Naive thymus-derived CD8-positive, alpha-beta T cell (primary cell): ENCODE results near the gene NFIB. TPM values are rescaled to one million over a fixed set of nuclear protein-coding genes. Genes with fewer than 3 reads are reported as not detected.

Source experiments
- ATAC-seq, 2 donors: fragments of 150-1000 bp; cut with Tn5 transposase in 1 of 2; sonication (Bioruptor Pico), chemical (Tn5 transposase) in 1 of 2; 1 replicate in 1 of 2; 2 replicates in 1 of 2; pipeline ENCODE4 v1.10.0; 2021; ENCODE audit warnings: mild to moderate bottlenecking in 2 of 2, moderate library complexity in 2 of 2
- POLR2A ChIA-PET: fragments of 350-600 bp; sonication (Branson Sonifier 250); formaldehyde crosslinking; loops from one replicate; lab custom pipeline; 2021; ENCODE audit warnings: antibody characterized with exemption; lab: Charles Lee
- DNase-seq, 10 donors: peaks; one replicate each; pipeline versions ENCODE4 v3.0.0 to v3.0.0-alpha.2; 2020 to 2022
- H3K27ac Mint-ChIP-seq, 10 donors: one replicate each; pipeline ENCODE4 v1.8.0; 2020 to 2022; ENCODE audit warnings: mild to moderate bottlenecking in 10 of 10, mixed read lengths in 10 of 10, moderate library complexity in 4 of 10, inconsistent platforms in 1 of 10
- H3K27me3 Mint-ChIP-seq, 5 donors: one replicate each; pipeline ENCODE4 v1.8.0; 2021 to 2022; ENCODE audit warnings: mixed read lengths in 5 of 5
- H3K36me3 Mint-ChIP-seq, 3 donors: one replicate each; pipeline ENCODE4 v1.8.0; 2020 to 2022; ENCODE audit warnings: mixed read lengths in 3 of 3, mild to moderate bottlenecking in 2 of 3, inconsistent platforms in 1 of 3
- H3K4me1 Mint-ChIP-seq, 4 donors: one replicate each; pipeline ENCODE4 v1.8.0; 2021 to 2022; ENCODE audit warnings: mixed read lengths in 4 of 4
- H3K4me3 Mint-ChIP-seq, 10 donors: one replicate each; pipeline ENCODE4 v1.8.0; 2020 to 2022; ENCODE audit warnings: mild to moderate bottlenecking in 10 of 10, mixed read lengths in 10 of 10, moderate library complexity in 6 of 10, inconsistent platforms in 1 of 10
- H3K9me3 Mint-ChIP-seq, 9 donors: one replicate each; pipeline ENCODE4 v1.8.0; 2020 to 2022; ENCODE audit warnings: mixed read lengths in 9 of 9, mild to moderate bottlenecking in 3 of 9, inconsistent platforms in 1 of 9, moderate library complexity in 1 of 9
- polyA plus RNA-seq, 3 donors: library from polyadenylated mRNA; unstranded; fragments of 300-500 nt; fragmentation: Illumina TruSeq; gene quantifications; one replicate each; pipeline ENCODE4 v1.2.3, GENCODE V29; 2021
- total RNA-seq, 8 experiments: library from RNA in 2 of 8; stranded (reverse) in 2 of 8; gene quantifications; one replicate each; pipeline ENCODE4 v1.2.3 and lab custom pipeline; 2021 to 2026

Gene NFIB
- total and polyA plus RNA-seq, 5 experiments from 2014 or later: 0.22 TPM; not detected in 4

- peaks cover 0 to 4% (median 0%) of the 10 kb centered on the region in 9 donors for H3K9me3 Mint-ChIP-seq
- H3K4me1 Mint-ChIP-seq: no peaks in the 10 kb centered on the region
- DNase-seq (no peak), ATAC-seq (no peak)
- H3K27me3 Mint-ChIP-seq: peaks cover 0 to 2% (median 0%) of the 10 kb centered on the region in 5 donors
- H3K27ac Mint-ChIP-seq: no peak overlapping the region
- POLR2A ChIA-PET: no interaction called here
- H3K36me3 Mint-ChIP-seq: no peaks in the 10 kb centered on the region
- no peak overlapping the region for H3K4me3 Mint-ChIP-seq
Measured at GRCh38 chr9:14094491-14094890, 219.4 kb downstream of the NFIB start.

- POLR2A ChIA-PET: no interaction called here
- Mint-ChIP-seq H3K36me3 (no peaks in the 10 kb centered on the region), H3K9me3 (peaks cover 0 to 4% (median 0%) of the 10 kb centered on the region in 9 donors), H3K27me3 (peaks cover 0 to 2% (median 0%) of the 10 kb centered on the region in 5 donors), H3K4me3 (no peak overlapping the region), H3K27ac (no peak overlapping the region), H3K4me1 (no peaks in the 10 kb centered on the region)
- no peak for DNase-seq
- no peak for ATAC-seq
Measured at GRCh38 chr9:14092344-14092743, 221.6 kb downstream of the NFIB start.

GRCh38 chr9:14089051-14089803 lies 224.7 kb downstream of the NFIB start:
- DNase-seq (no peak), ATAC-seq (no peak)
- no peak overlapping the region for H3K27ac Mint-ChIP-seq
- POLR2A ChIA-PET: no interaction called here
- no peaks in the 10 kb centered on the region for H3K27me3 Mint-ChIP-seq
- H3K4me3 Mint-ChIP-seq: no peak overlapping the region
- H3K36me3 Mint-ChIP-seq: no peaks in the 10 kb centered on the region
- H3K4me1 Mint-ChIP-seq: no peaks in the 10 kb centered on the region
- peaks cover 0 to 2% (median 0%) of the 10 kb centered on the region in 9 donors for H3K9me3 Mint-ChIP-seq

- POLR2A ChIA-PET: no interaction called here
- Mint-ChIP-seq H3K4me3 (no peak overlapping the region), H3K4me1 (no peaks in the 10 kb centered on the region), H3K27ac (no peak overlapping the region), H3K36me3 (no peaks in the 10 kb centered on the region), H3K9me3 (peaks cover 0 to 2% (median 0%) of the 10 kb centered on the region in 9 donors), H3K27me3 (peaks cover 0 to 1% (median 0%) of the 10 kb centered on the region in 5 donors)
- DNase-seq (no peak), ATAC-seq (no peak)
Measured at GRCh38 chr9:14087576-14087975, 226.4 kb downstream of the NFIB start.

GRCh38 chr9:14086495-14086894 lies 227.4 kb downstream of the NFIB start:
- no peaks in the 10 kb centered on the region for H3K4me1 Mint-ChIP-seq
- POLR2A ChIA-PET: no interaction called here
- no peak for DNase-seq
- ATAC-seq: no peak
- H3K4me3 Mint-ChIP-seq: no peak overlapping the region
- peaks cover 0 to 1% (median 0%) of the 10 kb centered on the region in 5 donors for H3K27me3 Mint-ChIP-seq
- no peak overlapping the region for H3K27ac Mint-ChIP-seq
- peaks cover 0 to 2% (median 0%) of the 10 kb centered on the region in 9 donors for H3K9me3 Mint-ChIP-seq
- H3K36me3 Mint-ChIP-seq: no peaks in the 10 kb centered on the region

GRCh38 chr9:14085810-14086209 lies 228.1 kb downstream of the NFIB start:
- Mint-ChIP-seq H3K36me3 (no peaks in the 10 kb centered on the region), H3K4me1 (no peaks in the 10 kb centered on the region), H3K9me3 (peaks cover 0 to under 1% (median 0%) of the 10 kb centered on the region in 9 donors), H3K4me3 (no peak overlapping the region), H3K27ac (no peak overlapping the region), H3K27me3 (peaks cover 0 to 1% (median 0%) of the 10 kb centered on the region in 5 donors)
- ATAC-seq (no peak), DNase-seq (no peak)
- POLR2A ChIA-PET: no interaction called here

GRCh38 chr9:14084867-14085266 lies 229.1 kb downstream of the NFIB start:
- H3K9me3 Mint-ChIP-seq: peaks cover 0 to 2% (median 0%) of the 10 kb centered on the region in 9 donors
- no peak overlapping the region for H3K4me3 Mint-ChIP-seq
- H3K4me1 Mint-ChIP-seq: no peaks in the 10 kb centered on the region

GRCh38 chr9:14083366-14083765 lies 230.6 kb downstream of the NFIB start:
- H3K4me3 Mint-ChIP-seq: no peak overlapping the region
- POLR2A ChIA-PET: no interaction called here
- peaks cover 0 to 2% (median 0%) of the 10 kb centered on the region in 9 donors for H3K9me3 Mint-ChIP-seq
- ATAC-seq: no peak
- DNase-seq: no peak
- no peaks in the 10 kb centered on the region for H3K36me3 Mint-ChIP-seq
- no peaks in the 10 kb centered on the region for H3K4me1 Mint-ChIP-seq
- peaks cover 0 to 6% (median 0%) of the 10 kb centered on the region in 5 donors for H3K27me3 Mint-ChIP-seq
- H3K27ac Mint-ChIP-seq: no peak overlapping the region

More at GRCh38 chr9:14084867-14085266, 229.1 kb downstream of the NFIB start:
- Mint-ChIP-seq H3K27ac (no peak overlapping the region), H3K27me3 (peaks cover 0 to 1% (median 0%) of the 10 kb centered on the region in 5 donors), H3K36me3 (no peaks in the 10 kb centered on the region)
- POLR2A ChIA-PET: no interaction called here
- DNase-seq (no peak), ATAC-seq (no peak)

GRCh38 chr9:14082732-14083131 lies 231.2 kb downstream of the NFIB start:
- Mint-ChIP-seq H3K27ac (no peak overlapping the region), H3K4me3 (no peak overlapping the region), H3K36me3 (no peaks in the 10 kb centered on the region), H3K9me3 (peaks cover 0 to 2% (median 0%) of the 10 kb centered on the region in 9 donors), H3K27me3 (peaks cover 0 to 6% (median 0%) of the 10 kb centered on the region in 5 donors), H3K4me1 (no peaks in the 10 kb centered on the region)
- ATAC-seq: no peak
- DNase-seq: no peak
- POLR2A ChIA-PET: no interaction called here

- Mint-ChIP-seq H3K4me3 (no peak overlapping the region), H3K4me1 (no peaks in the 10 kb centered on the region), H3K36me3 (no peaks in the 10 kb centered on the region), H3K27me3 (peaks cover 0 to 6% (median 0%) of the 10 kb centered on the region in 5 donors), H3K27ac (no peak overlapping the region), H3K9me3 (peaks cover 0 to 6% (median 0%) of the 10 kb centered on the region in 9 donors)
- POLR2A ChIA-PET: no interaction called here
- ATAC-seq (no peak), DNase-seq (no peak)
Measured at GRCh38 chr9:14081745-14082144, 232.2 kb downstream of the NFIB start.

- peaks cover 0 to 6% (median 0%) of the 10 kb centered on the region in 9 donors for H3K9me3 Mint-ChIP-seq
Measured at GRCh38 chr9:14080959-14081542, 232.9 kb downstream of the NFIB start.

GRCh38 chr9:14079440-14079839 lies 234.5 kb downstream of the NFIB start:
- H3K36me3 Mint-ChIP-seq: no peaks in the 10 kb centered on the region
- H3K27ac Mint-ChIP-seq: no peak overlapping the region
- POLR2A ChIA-PET: no interaction called here
- H3K27me3 Mint-ChIP-seq: peaks cover 0 to 6% (median 0%) of the 10 kb centered on the region in 5 donors
- ATAC-seq: no peak
- no peak overlapping the region for H3K4me3 Mint-ChIP-seq
- peaks cover 0 to 8% (median 2%) of the 10 kb centered on the region in 9 donors for H3K9me3 Mint-ChIP-seq
- no peaks in the 10 kb centered on the region for H3K4me1 Mint-ChIP-seq
- DNase-seq: no peak

More at GRCh38 chr9:14080959-14081542, 232.9 kb downstream of the NFIB start:
- Mint-ChIP-seq H3K4me1 (no peaks in the 10 kb centered on the region), H3K4me3 (no peak overlapping the region), H3K27ac (no peak overlapping the region), H3K36me3 (no peaks in the 10 kb centered on the region), H3K27me3 (peaks cover 0 to 6% (median 0%) of the 10 kb centered on the region in 5 donors)
- POLR2A ChIA-PET: no interaction called here
- DNase-seq (no peak), ATAC-seq (no peak)

GRCh38 chr9:14077672-14078071 lies 236.3 kb downstream of the NFIB start:
- Mint-ChIP-seq H3K27ac (no peak overlapping the region), H3K4me3 (no peak overlapping the region), H3K4me1 (no peaks in the 10 kb centered on the region), H3K9me3 (peaks cover 0 to 9% (median 2%) of the 10 kb centered on the region in 9 donors), H3K27me3 (peaks cover 0 to 6% (median 0%) of the 10 kb centered on the region in 5 donors), H3K36me3 (no peaks in the 10 kb centered on the region)
- no peak for ATAC-seq
- POLR2A ChIA-PET: no interaction called here
- no peak for DNase-seq
